ENCODE data around the gene AHCYL1. TPM values are rescaled to one million over a fixed set of nuclear protein-coding genes. Genes with fewer than 3 reads are reported as not detected.

The AHCYL1 gene
- total and polyA plus RNA-seq, 2 experiments from 2014 or later, result 56.2 to 97.6 TPM

- Histone ChIP-seq H4K20me1 (ENCODE audit: insufficient read depth, poor library complexity, severe bottlenecking) (no peaks in the 10 kb centered on the region), H3K27ac (no peak overlapping the region), H3K27me3 (no peaks in the 10 kb centered on the region), H3K9me2 (replicated peaks; ENCODE audit: insufficient read depth) (no peaks in the 10 kb centered on the region), H3K4me2 (no peak overlapping the region), H3K9me3 (ENCODE audit: low read depth) (no peaks in the 10 kb centered on the region), H3K4me1 (ENCODE audit: insufficient read depth) (no peaks in the 10 kb centered on the region), H2AFZ (no peak overlapping the region), H3K4me3 (no peak overlapping the region), H3K36me3 (replicated peaks; ENCODE audit: insufficient read depth, low read depth) (no peaks in the 10 kb centered on the region), H3K79me2 (no peaks in the 10 kb centered on the region)
- no peak for DNase-seq (ENCODE audit: low spot score)
- WGBS (ENCODE audit: low lambda C conversion rate, missing lambda C conversion rate), result 67% methylated on average over 10 of the region's 10 CpGs
- TF ChIP-seq EZH2 (IDR thresholded peaks at IDR 0.05; ENCODE audit: borderline replicate concordance) (no peak), EZH2phosphoT487 (IDR thresholded peaks at IDR 0.05; ENCODE audit: low read depth, severe bottlenecking, unreplicated experiment) (no peak)
- TF ChIP-seq, protein P1, sequence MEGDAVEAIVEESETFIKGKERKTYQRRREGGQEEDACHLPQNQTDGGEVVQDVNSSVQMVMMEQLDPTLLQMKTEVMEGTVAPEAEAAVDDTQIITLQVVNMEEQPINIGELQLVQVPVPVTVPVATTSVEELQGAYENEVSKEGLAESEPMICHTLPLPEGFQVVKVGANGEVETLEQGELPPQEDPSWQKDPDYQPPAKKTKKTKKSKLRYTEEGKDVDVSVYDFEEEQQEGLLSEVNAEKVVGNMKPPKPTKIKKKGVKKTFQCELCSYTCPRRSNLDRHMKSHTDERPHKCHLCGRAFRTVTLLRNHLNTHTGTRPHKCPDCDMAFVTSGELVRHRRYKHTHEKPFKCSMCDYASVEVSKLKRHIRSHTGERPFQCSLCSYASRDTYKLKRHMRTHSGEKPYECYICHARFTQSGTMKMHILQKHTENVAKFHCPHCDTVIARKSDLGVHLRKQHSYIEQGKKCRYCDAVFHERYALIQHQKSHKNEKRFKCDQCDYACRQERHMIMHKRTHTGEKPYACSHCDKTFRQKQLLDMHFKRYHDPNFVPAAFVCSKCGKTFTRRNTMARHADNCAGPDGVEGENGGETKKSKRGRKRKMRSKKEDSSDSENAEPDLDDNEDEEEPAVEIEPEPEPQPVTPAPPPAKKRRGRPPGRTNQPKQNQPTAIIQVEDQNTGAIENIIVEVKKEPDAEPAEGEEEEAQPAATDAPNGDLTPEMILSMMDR (IDR thresholded peaks at IDR 0.05; ENCODE audit: poor library complexity), result no peak
Measured at GRCh38 chr1:109947582-109948284, 36.8 kb upstream of the AHCYL1 start.

DNA sequence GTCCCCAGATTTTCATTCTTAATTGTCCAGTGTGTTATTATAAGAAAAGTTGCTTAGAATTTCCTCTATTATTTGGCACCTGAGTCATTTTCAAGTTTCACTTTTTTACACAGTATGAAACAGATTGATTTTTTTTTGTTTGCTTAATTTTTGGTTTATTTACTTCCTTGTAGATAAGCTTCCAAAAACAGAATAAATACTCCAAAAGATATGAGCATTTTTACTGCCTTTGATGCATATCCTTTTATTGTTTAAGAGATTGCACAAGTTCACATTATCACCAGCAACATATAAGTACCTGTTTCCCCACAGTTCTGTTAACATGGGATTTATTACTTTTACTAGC, 36.3 kb upstream of the AHCYL1 start:
- H3K9me2 ChIP-seq (replicated peaks; ENCODE audit: insufficient read depth), result no peaks in the 10 kb centered on the region
- no peaks in the 10 kb centered on the region for H3K79me2 ChIP-seq
- TF ChIP-seq EZH2phosphoT487 (IDR thresholded peaks at IDR 0.05; ENCODE audit: low read depth, severe bottlenecking, unreplicated experiment) (no peak), EZH2 (IDR thresholded peaks at IDR 0.05; ENCODE audit: borderline replicate concordance) (no peak)
- TF ChIP-seq, protein P1 (IDR thresholded peaks at IDR 0.05; ENCODE audit: poor library complexity), result no peak
- no peak overlapping the region for H3K27ac ChIP-seq
- DNase-seq (ENCODE audit: low spot score), result no peak
- no peak overlapping the region for H3K4me2 ChIP-seq
- H2AFZ ChIP-seq, result no peak overlapping the region
- H3K36me3 ChIP-seq (replicated peaks; ENCODE audit: insufficient read depth, low read depth), result no peaks in the 10 kb centered on the region
- H3K27me3 ChIP-seq, result no peaks in the 10 kb centered on the region
- no peaks in the 10 kb centered on the region for H3K9me3 ChIP-seq (ENCODE audit: low read depth)
- H4K20me1 ChIP-seq (ENCODE audit: insufficient read depth, poor library complexity, severe bottlenecking), result no peaks in the 10 kb centered on the region
- H3K4me3 ChIP-seq, result no peak overlapping the region
- H3K4me1 ChIP-seq (ENCODE audit: insufficient read depth), result peaks cover under 1% of the 10 kb centered on the region

DNA sequence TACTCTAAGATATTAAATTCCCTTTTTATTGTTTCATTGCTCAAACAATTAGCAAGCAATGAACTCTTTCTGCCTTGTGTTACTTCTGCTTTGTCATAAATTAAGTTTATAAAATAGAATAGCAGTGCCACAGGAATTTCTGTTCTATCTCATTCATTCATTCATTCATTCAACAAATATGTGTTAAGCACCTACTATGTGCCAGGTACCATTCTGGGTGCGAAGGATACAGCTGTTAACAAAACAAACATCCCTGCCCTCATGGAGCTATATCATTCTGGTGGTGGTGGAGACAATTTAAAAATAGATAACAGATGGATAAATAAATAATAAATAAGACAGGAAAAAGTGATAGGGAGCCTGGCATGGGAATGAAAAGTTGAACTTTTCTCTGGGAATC, 34.5 kb upstream of the AHCYL1 start:
- Histone ChIP-seq H3K27ac (no peak overlapping the region), H3K4me1 (ENCODE audit: insufficient read depth) (peaks cover 13% of the 10 kb centered on the region), H2AFZ (no peak overlapping the region), H3K27me3 (no peaks in the 10 kb centered on the region), H3K4me3 (no peak overlapping the region), H3K36me3 (replicated peaks; ENCODE audit: insufficient read depth, low read depth) (no peaks in the 10 kb centered on the region), H4K20me1 (ENCODE audit: insufficient read depth, poor library complexity, severe bottlenecking) (no peaks in the 10 kb centered on the region), H3K4me2 (no peak overlapping the region), H3K9me3 (ENCODE audit: low read depth) (no peaks in the 10 kb centered on the region), H3K79me2 (no peaks in the 10 kb centered on the region), H3K9me2 (replicated peaks; ENCODE audit: insufficient read depth) (no peaks in the 10 kb centered on the region)
- WGBS (ENCODE audit: low lambda C conversion rate, missing lambda C conversion rate), result 97% methylated on average over 1 of the region's 1 CpG
- no peak for DNase-seq (ENCODE audit: low spot score)
- TF ChIP-seq EZH2 (IDR thresholded peaks at IDR 0.05; ENCODE audit: borderline replicate concordance), result no peak
- TF ChIP-seq, protein P1 (IDR thresholded peaks at IDR 0.05; ENCODE audit: poor library complexity), result no peak
- no peak for TF ChIP-seq EZH2phosphoT487 (IDR thresholded peaks at IDR 0.05; ENCODE audit: low read depth, severe bottlenecking, unreplicated experiment)

Measured in hepatocyte (in vitro differentiated cells).